Raji (cell line): ENCODE results near the gene NMD3.
A peak's percentile ranks its signal among the peaks of the same experiment; 100 is the strongest.

Experiments
- POLR2A ChIP-seq: IDR thresholded peaks from 2 replicates; pipeline ENCODE4 v1.6.1; 2011; ENCODE audit warnings: low read depth, low read length, control low read depth; ENCODE audit not compliant: insufficient read depth

Gene NMD3

DNA sequence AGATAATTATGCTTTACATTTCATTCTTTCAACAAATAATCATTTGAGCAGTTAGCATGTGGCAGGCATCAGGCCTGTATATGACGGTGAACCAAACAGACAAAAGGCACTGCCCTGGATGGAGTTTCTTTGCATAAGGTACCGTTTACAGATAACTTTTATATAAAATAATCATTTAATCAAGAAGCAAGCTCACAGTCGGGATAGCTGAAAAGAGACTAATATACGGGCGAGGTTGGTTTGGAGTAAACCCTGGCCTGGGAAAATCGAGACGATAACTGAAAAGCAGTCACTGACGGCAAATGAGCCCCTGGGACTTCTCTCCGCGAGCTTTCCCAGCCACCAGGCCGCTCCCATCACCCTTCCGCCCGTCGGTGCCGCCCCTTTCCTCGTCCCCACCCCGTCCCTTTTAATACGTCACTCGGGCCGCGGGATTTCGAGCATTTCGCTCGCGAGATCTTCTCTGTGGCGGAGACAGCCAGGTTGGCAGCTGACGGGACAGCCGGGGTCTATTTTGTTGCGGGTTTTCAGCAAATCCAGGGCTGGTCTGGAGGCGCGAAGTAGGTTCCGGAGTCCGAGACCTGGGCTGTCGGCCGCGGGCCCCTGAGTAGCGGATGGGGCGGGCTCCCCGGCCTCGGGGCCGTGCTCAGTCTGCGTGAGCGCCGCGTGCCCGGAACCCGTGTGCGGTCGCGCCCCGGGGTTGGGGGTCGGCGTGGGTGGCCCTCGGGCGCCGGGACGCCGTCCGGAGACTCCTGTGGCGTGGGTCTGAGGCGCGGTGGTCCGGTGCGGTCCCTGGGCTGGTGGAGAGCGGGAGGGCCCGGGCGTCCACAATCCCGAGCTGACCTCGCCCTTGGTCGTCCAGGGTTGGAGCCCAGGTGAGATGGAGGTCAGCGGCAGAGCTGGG lies at the start of gene NMD3:
NMD3 (plus strand) TSS at position 462 of the 904 bp plus-strand sequence. CDS start 703 bp downstream, outside the sequence.
- peak; percentile 87 for TF ChIP-seq POLR2A

- TF ChIP-seq POLR2A: no peak
Observed at GRCh38 chr3:161171639-161172552, 49.2 kb upstream of the NMD3 start.

GRCh38 chr3:161175506-161175905 lies 45.6 kb upstream of the NMD3 start:
- no peak for TF ChIP-seq POLR2A

DNA sequence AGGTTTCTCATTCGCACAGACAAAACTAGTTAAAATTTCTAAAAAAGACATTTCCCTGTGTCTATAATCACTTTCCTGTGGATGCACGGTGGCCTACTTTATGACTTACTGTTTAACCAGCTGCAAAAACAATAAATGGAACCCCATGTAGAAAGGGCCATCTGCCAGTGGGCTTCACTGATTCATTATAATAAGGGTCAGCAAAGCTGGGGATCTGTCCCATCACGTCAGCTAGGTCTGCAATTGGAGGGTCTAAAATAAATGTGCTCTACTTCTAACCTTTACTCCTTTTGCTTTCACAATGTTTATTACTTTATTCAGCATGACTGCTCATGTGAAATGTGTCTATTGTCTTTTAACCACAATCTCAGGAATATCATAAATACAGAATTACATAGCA lies 43.1 kb upstream of the NMD3 start:
- TF ChIP-seq POLR2A: no peak

DNA sequence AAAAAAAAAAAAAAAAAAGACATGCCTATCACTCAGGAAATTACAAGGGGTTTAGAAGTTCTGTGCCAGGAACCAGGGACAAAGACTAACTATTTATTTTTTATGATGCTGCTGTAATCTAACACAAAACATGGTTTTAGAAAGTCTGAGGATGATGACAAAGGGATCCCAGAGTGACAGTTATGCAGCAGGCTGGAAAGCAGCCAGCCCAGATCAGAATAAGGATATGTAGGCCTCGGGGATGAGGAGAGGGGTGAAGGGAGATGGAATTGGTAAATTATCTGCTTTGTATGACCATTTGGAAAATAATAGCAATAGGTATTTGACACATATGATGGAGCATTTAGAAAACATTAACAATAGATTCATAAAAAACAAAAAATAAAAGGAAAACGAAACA lies 34.1 kb upstream of the NMD3 start:
- no peak for TF ChIP-seq POLR2A

GRCh38 chr3:161197855-161198850 lies 23.0 kb upstream of the NMD3 start:
- TF ChIP-seq POLR2A: no peak

- no peak for TF ChIP-seq POLR2A
Observed at GRCh38 chr3:161199926-161200325, 21.2 kb upstream of the NMD3 start.

DNA sequence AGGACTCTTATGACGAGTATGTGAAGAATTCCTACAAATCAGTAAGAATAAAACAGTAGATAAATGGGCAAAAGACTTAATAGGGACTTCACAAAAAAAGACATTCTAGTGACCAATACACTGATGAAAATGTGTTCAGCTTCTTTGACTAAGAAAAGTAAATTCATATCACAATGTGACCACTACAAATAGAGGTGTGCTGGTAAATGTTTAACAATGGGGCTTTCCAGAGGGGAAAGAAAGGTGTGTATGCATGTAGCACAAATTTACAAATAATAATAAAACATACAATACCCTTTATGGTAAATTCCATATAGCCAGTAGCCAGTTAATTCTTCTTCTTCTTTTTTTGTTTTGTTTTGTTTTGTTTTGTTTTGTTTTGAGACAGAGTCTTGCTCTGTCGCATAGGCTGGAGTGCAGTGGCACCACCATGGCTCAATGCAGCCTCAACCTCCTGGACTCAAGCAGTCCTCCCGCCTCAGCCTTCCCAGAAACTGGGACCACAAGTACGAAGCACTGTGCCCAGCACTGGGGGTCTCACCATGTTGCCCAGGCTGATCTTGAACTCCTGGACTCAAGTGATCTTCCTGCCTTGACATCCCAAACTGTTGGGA lies 17.5 kb upstream of the NMD3 start:
- TF ChIP-seq POLR2A: no peak

GRCh38 chr3:161208931-161209330 lies 12.2 kb upstream of the NMD3 start:
- no peak for TF ChIP-seq POLR2A

DNA sequence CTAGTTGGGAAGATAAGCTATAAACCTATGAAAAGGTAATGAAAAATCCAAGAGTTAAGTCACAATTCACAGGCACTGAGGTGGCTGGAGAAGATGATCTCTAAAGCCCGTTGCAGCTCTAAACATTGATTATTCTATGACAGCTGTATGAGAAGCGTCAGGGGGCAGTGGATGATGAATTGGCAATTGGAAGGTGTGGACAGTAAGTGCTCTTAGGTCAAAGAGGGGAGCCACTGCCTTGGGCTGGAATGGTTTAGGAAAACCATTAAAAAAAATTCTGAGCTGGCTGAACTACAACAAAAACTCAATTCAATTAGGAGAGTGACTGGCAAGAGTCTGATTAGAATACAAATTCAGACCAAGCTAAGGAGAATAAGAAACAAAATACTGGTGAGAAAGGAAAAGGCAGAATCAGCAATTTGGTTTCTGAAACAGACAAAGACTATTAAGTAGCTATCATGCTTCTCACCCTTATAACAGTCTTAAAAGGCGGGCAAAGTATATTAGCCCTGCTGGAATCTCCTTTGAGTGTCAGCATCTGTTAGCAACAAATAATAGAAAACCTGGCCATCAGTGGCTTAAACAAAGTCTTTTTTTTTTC lies 8.8 kb upstream of the NMD3 start:
- TF ChIP-seq POLR2A: no peak

- TF ChIP-seq POLR2A: no peak
Observed at GRCh38 chr3:161212906-161213305, 8.2 kb upstream of the NMD3 start.

GRCh38 chr3:161213644-161214043 lies 7.5 kb upstream of the NMD3 start:
- no peak for TF ChIP-seq POLR2A

- no peak for TF ChIP-seq POLR2A
Observed at GRCh38 chr3:161215185-161215584, 5.9 kb upstream of the NMD3 start.

GRCh38 chr3:161217496-161217895 lies 3.6 kb upstream of the NMD3 start:
- no peak for TF ChIP-seq POLR2A
